WERI-Rb-1 (cell line): Measurements from ENCODE around the gene SPG21.

Source experiments
- DNase-seq: peaks from one replicate; pipeline ENCODE4 v3.0.0-alpha.2; 2020
- H3K27ac ChIP-seq: fragments of 250-450 bp; sonication (Bioruptor Pico); 2 replicates; pipeline ENCODE4 v1.5.1; 2020; ENCODE audit warnings: mild to moderate bottlenecking, moderate library complexity
- H3K27me3 ChIP-seq: fragments of 250-450 bp; sonication (Bioruptor Pico); 2 replicates; pipeline ENCODE4 v1.5.1; 2021; ENCODE audit warnings: mild to moderate bottlenecking, low read depth, moderate library complexity; ENCODE audit not compliant: insufficient read depth, severe bottlenecking
- H3K36me3 ChIP-seq: fragments of 250-450 bp; sonication (Bioruptor Pico); 2 replicates; pipeline ENCODE4 v1.5.1; 2020; ENCODE audit warnings: mild to moderate bottlenecking, moderate library complexity
- H3K4me3 ChIP-seq: 2 replicates; pipeline ENCODE4 v1.5.1; 2011; ENCODE audit warnings: low read depth, mild to moderate bottlenecking, control low read depth, low read length
- H3K9me3 ChIP-seq: fragments of 250-450 bp; sonication (Bioruptor Pico); 2 replicates; pipeline ENCODE4 v1.5.1; 2021; ENCODE audit warnings: mild to moderate bottlenecking, moderate library complexity; ENCODE audit not compliant: severe bottlenecking
- TF ChIP-seq, protein P1 (sequence below): IDR thresholded peaks from 2 replicates; pipeline ENCODE4 v1.5.1; 2011; ENCODE audit warnings: low read depth, mild to moderate bottlenecking, control low read depth, inconsistent platforms, low read length

The SPG21 gene

DNA sequence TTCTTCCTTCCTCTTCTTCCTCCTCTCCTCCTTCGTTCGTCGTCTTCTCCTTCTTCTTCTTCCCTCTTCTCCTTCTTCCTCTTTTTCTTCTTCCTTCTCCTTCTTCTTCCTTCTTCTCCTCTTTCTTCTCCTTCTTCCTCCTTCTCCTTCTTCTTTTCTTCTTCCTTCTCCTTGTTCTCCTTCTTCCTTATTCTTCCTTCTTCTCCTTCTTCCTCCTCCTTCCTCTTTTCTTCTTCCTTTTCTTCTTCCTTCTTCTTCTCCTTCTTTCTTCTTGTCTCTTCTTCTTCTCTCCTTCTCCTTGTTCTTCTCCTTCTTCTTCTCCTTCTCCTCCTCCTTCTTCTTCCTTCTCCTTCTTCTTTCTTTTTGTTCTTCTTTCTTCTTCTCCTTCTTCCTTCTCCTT, 35.3 kb downstream of the SPG21 start:
- H3K27me3 ChIP-seq, result no peaks in the 10 kb centered on the region
- H3K27ac ChIP-seq, result no peak overlapping the region
- H3K36me3 ChIP-seq, result peaks cover 32% of the 10 kb centered on the region
- TF ChIP-seq, protein P1, sequence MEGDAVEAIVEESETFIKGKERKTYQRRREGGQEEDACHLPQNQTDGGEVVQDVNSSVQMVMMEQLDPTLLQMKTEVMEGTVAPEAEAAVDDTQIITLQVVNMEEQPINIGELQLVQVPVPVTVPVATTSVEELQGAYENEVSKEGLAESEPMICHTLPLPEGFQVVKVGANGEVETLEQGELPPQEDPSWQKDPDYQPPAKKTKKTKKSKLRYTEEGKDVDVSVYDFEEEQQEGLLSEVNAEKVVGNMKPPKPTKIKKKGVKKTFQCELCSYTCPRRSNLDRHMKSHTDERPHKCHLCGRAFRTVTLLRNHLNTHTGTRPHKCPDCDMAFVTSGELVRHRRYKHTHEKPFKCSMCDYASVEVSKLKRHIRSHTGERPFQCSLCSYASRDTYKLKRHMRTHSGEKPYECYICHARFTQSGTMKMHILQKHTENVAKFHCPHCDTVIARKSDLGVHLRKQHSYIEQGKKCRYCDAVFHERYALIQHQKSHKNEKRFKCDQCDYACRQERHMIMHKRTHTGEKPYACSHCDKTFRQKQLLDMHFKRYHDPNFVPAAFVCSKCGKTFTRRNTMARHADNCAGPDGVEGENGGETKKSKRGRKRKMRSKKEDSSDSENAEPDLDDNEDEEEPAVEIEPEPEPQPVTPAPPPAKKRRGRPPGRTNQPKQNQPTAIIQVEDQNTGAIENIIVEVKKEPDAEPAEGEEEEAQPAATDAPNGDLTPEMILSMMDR, result no peak
- H3K4me3 ChIP-seq, result no peak overlapping the region
- DNase-seq, result no peak
- H3K9me3 ChIP-seq, result no peaks in the 10 kb centered on the region

DNA sequence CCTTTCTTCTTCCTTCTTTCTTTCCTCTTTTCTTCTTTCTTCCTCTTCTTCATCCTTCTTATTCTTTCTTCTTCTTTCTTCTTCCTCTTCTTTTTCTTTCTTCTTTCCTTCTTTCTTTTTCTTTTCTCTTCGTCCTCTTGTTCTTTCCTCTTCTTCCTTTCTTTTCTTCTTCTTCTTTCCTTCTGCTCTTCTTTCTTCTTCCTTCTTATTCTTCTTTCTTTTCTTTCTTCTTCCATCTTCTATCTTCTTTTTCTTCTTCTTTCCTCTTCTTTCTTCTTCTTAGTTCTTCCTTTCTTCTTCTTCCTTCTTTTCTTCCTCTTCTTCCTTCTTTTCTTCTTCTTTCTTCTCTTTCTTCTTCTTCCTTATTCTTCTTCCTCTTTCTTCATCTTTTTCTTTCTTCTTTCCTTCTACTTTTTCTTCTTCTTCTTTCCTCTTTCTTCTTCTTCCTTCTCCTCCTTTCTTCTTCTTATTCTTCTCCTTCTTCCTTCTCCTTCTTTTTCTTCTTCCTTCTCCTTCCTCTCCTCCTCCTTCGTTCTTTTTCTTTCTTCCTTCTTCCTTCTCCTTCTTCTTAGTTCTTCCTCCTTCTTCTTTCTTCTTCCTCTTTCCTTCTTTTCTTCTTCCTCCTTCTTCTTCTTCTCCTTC, 37.8 kb downstream of the SPG21 start:
- peaks cover 17% of the 10 kb centered on the region for H3K36me3 ChIP-seq
- no peak overlapping the region for H3K27ac ChIP-seq
- H3K9me3 ChIP-seq, result no peaks in the 10 kb centered on the region
- TF ChIP-seq, protein P1, result no peak
- DNase-seq, result no peak
- H3K27me3 ChIP-seq, result no peaks in the 10 kb centered on the region
- no peak overlapping the region for H3K4me3 ChIP-seq

DNA sequence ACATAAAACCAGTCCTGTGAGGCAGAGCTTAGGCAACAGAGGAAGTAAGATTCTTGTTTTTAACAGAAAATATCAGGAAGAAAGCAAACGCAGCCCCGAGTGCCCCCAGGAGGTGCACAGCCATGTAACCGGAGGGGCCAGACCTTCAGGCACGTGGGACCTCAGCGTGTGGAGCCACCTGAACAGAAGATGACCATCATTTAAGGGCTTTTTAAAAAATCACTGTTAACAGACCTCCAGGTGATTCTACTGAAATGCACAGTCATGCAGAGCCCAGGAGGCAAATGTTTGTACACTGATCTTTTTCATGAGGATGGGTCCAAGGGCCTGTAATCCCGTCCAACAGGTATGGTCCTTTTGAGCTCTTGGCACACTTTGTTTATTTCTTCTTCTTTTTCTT, 38.8 kb downstream of the SPG21 start:
- H3K27ac ChIP-seq, result no peak overlapping the region
- DNase-seq, result no peak
- H3K4me3 ChIP-seq, result no peak overlapping the region
- TF ChIP-seq, protein P1, result no peak
- H3K36me3 ChIP-seq, result peaks cover 10% of the 10 kb centered on the region
- no peaks in the 10 kb centered on the region for H3K9me3 ChIP-seq
- no peaks in the 10 kb centered on the region for H3K27me3 ChIP-seq

DNA sequence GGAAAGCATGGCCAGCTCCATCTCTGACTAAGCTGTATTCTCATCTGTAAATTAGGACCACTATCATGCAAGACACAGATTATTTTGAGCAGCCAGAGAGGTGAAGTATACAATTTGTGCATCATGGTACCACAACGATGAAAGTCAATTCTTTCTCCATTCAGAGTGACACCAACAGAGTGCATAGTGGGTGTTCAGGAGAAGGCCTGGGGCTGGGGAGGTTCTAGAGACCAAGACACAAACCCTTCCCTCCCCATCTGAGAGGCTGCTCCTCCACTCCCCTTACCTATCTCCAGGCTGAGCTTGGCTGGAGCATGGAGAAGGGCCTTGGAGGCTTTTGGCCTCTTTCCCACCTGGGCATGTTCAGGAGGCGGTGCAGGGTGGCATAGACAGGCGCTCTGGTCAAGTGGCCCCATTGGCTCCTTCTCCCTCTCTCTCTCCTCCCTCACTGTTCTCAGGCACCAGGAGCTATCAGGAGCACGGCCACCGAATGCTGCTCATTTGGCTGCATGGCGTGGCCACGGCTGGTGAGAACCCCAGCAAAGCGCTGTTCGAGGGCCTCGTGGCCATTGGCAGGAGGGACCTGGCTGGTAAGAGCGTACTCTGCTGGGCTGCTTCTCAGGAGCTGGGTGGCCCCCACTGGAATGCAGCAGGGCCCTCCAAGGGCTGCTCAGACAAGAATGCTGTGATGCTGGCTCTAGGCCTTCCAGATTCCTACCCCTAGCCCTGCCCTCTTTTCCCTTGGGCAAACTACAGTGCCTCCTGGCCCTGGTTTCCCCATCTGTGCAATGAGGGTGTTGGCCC, 40.1 kb downstream of the SPG21 start:
- H3K27ac ChIP-seq, result no peak overlapping the region
- no peak for DNase-seq

DNA sequence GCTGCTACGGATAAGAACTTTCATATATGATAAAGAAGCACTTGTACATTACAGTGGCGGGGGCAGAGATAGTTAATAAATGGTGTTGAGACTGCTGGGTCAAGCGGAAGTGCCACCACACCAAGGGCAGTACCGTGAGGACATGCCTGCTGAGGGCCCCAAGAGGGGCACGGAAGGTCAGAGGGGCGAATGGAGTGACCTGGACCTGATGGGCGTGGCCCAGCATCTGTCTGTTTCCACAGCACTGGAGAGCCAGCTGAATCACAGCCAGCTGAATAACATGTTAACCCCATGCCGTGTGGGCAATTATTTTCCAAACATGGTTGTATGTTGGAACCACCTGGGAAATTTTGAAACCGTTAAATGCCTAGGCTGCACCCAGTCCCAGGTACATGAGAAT, 40.8 kb downstream of the SPG21 start:
- H3K9me3 ChIP-seq, result no peaks in the 10 kb centered on the region
- DNase-seq, result no peak
- TF ChIP-seq, protein P1, result no peak
- H3K27me3 ChIP-seq, result no peaks in the 10 kb centered on the region
- no peaks in the 10 kb centered on the region for H3K36me3 ChIP-seq
- no peak overlapping the region for H3K27ac ChIP-seq
- H3K4me3 ChIP-seq, result no peak overlapping the region

More for the DNA sequence above, 40.1 kb downstream of the SPG21 start:
- Histone ChIP-seq H3K9me3 (no peaks in the 10 kb centered on the region), H3K4me3 (no peak overlapping the region), H3K36me3 (no peaks in the 10 kb centered on the region), H3K27me3 (no peaks in the 10 kb centered on the region)
- TF ChIP-seq, protein P1, result no peak
